GM11168 (cell line): ENCODE data around the gene PPP1R18.
"Not testable (repeated sequence)": the region's sequence is repeated elsewhere in the genome, so short reads cannot be mapped to it uniquely, and the experiment has no call there.

Source experiments
- in situ Hi-C: fragments of 300-500 bp; cut with MboI; formaldehyde crosslinking; loops from one replicate; pipeline ENCODE4 v1.12.0; 2022; ENCODE audit warnings: low sequenced_read_pairs; ENCODE audit not compliant: unreplicated experiment

The PPP1R18 gene

GRCh38 chr6:30720738-30721197 is 34.3 kb upstream of the PPP1R18 start:
- in situ Hi-C loops: loop anchor here (5.0 kb wide), 1 partner anchor 48 kb away; the partner anchor contains the start of gene DHX16

- in situ Hi-C loops: loop anchor here (5.0 kb wide), 1 partner anchor 48 kb away; the partner anchor contains the start of gene DHX16
Observed at GRCh38 chr6:30719791-30720737, 33.6 kb upstream of the PPP1R18 start, which contains the start of gene TUBB. Gene TUBB, plus strand, starts transcription at chr6:30720352. Its CDS starts 155 bp downstream, at chr6:30720507.

- in situ Hi-C loops: no loop called here
Observed at GRCh38 chr6:30719356-30719755, 32.9 kb upstream of the PPP1R18 start.

GRCh38 chr6:30717845-30718720 is 31.6 kb upstream of the PPP1R18 start:
- in situ Hi-C loops: not testable (repeated sequence)

- in situ Hi-C loops: no loop called here
Observed at GRCh38 chr6:30717129-30717844, 30.8 kb upstream of the PPP1R18 start, which contains the start of gene MDC1. Gene MDC1, minus strand, starts transcription at chr6:30717281. Its CDS starts 2,106 bp downstream, at chr6:30715175.

GRCh38 chr6:30716879-30717128 is 30.4 kb upstream of the PPP1R18 start:
- in situ Hi-C loops: no loop called here

GRCh38 chr6:30714263-30714662 is 27.8 kb upstream of the PPP1R18 start:
- in situ Hi-C loops: no loop called here

GRCh38 chr6:30712441-30712945 is 26.0 kb upstream of the PPP1R18 start:
- in situ Hi-C loops: no loop called here

- in situ Hi-C loops: no loop called here
Observed at GRCh38 chr6:30711758-30712380, 25.4 kb upstream of the PPP1R18 start.

- in situ Hi-C loops: no loop called here
Observed at GRCh38 chr6:30709101-30709868, 22.8 kb upstream of the PPP1R18 start.

GRCh38 chr6:30707281-30707850 is 20.9 kb upstream of the PPP1R18 start:
- in situ Hi-C loops: no loop called here

- in situ Hi-C loops: no loop called here
Observed at GRCh38 chr6:30705620-30706019, 19.2 kb upstream of the PPP1R18 start.

GRCh38 chr6:30703821-30704220 is 17.4 kb upstream of the PPP1R18 start:
- in situ Hi-C loops: no loop called here

- in situ Hi-C loops: no loop called here
Observed at GRCh38 chr6:30703011-30703410, 16.6 kb upstream of the PPP1R18 start.

GRCh38 chr6:30700340-30700739 is 13.9 kb upstream of the PPP1R18 start:
- in situ Hi-C loops: no loop called here

- in situ Hi-C loops: no loop called here
Observed at GRCh38 chr6:30696432-30696831, 10.0 kb upstream of the PPP1R18 start.

- in situ Hi-C loops: no loop called here
Observed at GRCh38 chr6:30691208-30691847, 4.9 kb upstream of the PPP1R18 start.
